Measurements from ENCODE around the gene LMNA.

DNA sequence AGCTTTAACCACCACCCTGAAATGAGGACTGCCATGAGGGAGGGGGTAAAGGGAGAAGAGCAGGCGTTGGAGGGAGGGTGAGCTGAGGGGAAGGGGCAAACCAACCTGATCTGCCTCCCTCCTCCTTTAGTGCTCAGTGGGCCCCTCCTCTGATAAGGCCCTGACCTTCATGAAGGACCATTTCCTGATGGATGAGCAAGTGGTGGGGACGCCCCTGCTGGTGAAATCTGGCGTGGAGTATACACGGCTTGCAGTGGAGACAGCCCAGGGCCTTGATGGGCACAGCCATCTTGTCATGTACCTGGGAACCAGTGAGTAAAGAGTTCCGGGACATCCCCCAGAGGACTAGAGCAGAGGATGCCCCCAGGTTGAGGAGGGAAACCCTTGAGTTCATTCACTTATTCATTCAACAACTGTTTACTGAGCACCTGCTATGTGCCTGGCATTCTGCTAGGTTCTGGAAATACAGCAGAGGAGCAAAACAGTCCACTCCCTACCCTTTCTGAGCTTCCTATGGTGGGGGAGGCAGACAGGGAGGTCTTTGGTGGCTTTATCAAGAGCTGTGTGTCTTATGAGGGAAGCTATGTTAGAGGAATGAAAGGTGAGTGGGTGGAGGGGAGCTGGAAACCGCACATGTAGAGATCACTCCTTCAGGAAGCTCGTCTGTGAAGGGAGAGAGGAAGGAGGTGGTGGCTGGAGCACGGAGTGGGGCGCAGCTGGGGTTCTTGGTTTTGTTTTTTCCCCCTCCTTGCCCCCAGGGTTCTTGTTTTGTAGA lies 58.4 kb downstream of the LMNA start:
- no peak for TF ChIP-seq ZNF274 (IDR thresholded peaks at IDR 0.05; ENCODE audit: low read depth, low read length)
- TF ChIP-seq SUZ12 (IDR thresholded peaks at IDR 0.05; ENCODE audit: extremely low read depth, insufficient read depth, insufficient read length), result no peak
- no peak for TF ChIP-seq YY1 (IDR thresholded peaks at IDR 0.05; ENCODE audit: insufficient read depth, insufficient read length)
